ENCODE results near the gene ANKHD1. TPM values are rescaled to one million over a fixed set of nuclear protein-coding genes. Genes with fewer than 3 reads are reported as not detected.

The ANKHD1 gene
- total and polyA plus RNA-seq, 9 of the 15 experiments (the other 6 are each of a cell fraction or from before 2014, with no cell fraction given) = 38.9 to 138 (median 78.7) TPM

DNA sequence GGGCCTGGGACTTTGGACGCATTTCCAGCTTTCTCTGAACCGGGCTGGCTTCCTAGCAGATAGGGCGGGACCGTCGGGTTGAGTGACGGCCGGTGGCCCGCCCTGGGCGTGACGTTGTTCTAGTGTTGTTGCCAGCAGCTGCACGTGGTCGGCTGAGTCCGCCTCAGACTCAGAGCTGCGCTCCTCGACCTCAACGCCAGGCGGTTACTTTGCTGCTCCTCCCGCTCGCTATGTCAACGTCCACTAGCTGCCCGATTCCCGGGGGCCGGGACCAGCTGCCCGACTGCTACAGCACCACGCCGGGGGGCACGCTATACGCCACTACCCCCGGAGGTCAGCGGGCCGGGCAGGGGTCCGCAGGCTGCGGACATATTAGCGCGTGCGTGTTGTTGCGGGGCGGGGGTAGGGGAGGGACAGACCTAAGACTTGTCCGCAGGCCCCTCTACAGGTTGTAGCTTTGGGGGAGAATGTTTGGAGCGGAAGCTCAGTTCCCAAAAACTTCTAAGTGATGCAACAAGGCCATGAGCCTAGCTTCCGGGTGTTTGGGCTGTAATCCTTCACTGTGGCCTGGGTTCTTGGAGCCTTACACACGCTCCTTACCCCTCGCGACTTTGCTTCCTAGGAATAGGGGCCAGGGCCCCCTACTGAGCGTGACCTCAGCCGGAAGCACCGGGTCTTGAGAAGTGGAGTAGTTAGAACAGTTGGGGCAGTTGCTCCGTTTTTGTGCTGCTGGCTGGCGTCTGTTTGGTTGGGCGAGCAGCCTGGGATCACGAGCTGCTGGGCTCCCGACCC, 146.1 kb downstream of the ANKHD1 start, which contains the start of gene EIF4EBP3 (continued):
- TF ChIP-seq, protein P1, sequence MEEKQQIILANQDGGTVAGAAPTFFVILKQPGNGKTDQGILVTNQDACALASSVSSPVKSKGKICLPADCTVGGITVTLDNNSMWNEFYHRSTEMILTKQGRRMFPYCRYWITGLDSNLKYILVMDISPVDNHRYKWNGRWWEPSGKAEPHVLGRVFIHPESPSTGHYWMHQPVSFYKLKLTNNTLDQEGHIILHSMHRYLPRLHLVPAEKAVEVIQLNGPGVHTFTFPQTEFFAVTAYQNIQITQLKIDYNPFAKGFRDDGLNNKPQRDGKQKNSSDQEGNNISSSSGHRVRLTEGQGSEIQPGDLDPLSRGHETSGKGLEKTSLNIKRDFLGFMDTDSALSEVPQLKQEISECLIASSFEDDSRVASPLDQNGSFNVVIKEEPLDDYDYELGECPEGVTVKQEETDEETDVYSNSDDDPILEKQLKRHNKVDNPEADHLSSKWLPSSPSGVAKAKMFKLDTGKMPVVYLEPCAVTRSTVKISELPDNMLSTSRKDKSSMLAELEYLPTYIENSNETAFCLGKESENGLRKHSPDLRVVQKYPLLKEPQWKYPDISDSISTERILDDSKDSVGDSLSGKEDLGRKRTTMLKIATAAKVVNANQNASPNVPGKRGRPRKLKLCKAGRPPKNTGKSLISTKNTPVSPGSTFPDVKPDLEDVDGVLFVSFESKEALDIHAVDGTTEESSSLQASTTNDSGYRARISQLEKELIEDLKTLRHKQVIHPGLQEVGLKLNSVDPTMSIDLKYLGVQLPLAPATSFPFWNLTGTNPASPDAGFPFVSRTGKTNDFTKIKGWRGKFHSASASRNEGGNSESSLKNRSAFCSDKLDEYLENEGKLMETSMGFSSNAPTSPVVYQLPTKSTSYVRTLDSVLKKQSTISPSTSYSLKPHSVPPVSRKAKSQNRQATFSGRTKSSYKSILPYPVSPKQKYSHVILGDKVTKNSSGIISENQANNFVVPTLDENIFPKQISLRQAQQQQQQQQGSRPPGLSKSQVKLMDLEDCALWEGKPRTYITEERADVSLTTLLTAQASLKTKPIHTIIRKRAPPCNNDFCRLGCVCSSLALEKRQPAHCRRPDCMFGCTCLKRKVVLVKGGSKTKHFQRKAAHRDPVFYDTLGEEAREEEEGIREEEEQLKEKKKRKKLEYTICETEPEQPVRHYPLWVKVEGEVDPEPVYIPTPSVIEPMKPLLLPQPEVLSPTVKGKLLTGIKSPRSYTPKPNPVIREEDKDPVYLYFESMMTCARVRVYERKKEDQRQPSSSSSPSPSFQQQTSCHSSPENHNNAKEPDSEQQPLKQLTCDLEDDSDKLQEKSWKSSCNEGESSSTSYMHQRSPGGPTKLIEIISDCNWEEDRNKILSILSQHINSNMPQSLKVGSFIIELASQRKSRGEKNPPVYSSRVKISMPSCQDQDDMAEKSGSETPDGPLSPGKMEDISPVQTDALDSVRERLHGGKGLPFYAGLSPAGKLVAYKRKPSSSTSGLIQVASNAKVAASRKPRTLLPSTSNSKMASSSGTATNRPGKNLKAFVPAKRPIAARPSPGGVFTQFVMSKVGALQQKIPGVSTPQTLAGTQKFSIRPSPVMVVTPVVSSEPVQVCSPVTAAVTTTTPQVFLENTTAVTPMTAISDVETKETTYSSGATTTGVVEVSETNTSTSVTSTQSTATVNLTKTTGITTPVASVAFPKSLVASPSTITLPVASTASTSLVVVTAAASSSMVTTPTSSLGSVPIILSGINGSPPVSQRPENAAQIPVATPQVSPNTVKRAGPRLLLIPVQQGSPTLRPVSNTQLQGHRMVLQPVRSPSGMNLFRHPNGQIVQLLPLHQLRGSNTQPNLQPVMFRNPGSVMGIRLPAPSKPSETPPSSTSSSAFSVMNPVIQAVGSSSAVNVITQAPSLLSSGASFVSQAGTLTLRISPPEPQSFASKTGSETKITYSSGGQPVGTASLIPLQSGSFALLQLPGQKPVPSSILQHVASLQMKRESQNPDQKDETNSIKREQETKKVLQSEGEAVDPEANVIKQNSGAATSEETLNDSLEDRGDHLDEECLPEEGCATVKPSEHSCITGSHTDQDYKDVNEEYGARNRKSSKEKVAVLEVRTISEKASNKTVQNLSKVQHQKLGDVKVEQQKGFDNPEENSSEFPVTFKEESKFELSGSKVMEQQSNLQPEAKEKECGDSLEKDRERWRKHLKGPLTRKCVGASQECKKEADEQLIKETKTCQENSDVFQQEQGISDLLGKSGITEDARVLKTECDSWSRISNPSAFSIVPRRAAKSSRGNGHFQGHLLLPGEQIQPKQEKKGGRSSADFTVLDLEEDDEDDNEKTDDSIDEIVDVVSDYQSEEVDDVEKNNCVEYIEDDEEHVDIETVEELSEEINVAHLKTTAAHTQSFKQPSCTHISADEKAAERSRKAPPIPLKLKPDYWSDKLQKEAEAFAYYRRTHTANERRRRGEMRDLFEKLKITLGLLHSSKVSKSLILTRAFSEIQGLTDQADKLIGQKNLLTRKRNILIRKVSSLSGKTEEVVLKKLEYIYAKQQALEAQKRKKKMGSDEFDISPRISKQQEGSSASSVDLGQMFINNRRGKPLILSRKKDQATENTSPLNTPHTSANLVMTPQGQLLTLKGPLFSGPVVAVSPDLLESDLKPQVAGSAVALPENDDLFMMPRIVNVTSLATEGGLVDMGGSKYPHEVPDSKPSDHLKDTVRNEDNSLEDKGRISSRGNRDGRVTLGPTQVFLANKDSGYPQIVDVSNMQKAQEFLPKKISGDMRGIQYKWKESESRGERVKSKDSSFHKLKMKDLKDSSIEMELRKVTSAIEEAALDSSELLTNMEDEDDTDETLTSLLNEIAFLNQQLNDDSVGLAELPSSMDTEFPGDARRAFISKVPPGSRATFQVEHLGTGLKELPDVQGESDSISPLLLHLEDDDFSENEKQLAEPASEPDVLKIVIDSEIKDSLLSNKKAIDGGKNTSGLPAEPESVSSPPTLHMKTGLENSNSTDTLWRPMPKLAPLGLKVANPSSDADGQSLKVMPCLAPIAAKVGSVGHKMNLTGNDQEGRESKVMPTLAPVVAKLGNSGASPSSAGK (IDR thresholded peaks at IDR 0.05) = peak; percentile 93
- TF ChIP-seq MCM2 (IDR thresholded peaks at IDR 0.05; ENCODE audit: low read depth) (no peak), ZBTB17 (CRISPR knock-in tag; IDR thresholded peaks at IDR 0.05) (peak; percentile 26; the same call in 1 of the 2 replicates), RAD21 (CRISPR knock-in tag; conservative IDR thresholded peaks at IDR 0.05 in 1 of 2, IDR thresholded peaks at IDR 0.05 in 1 of 2) (peak; percentile 43 to 54), ZMIZ1 (IDR thresholded peaks at IDR 0.05; ENCODE audit: low read depth in 2 of 2, low read length in 2 of 2) (0 out of 4 replicates have a peak, but pooled peaks of 1 of the 2 experiments have one; percentile 40), ZBTB12 (CRISPR knock-in tag; IDR thresholded peaks at IDR 0.05) (peak; percentile 66), U2AF2 (optimal IDR thresholded peaks at IDR 0.05; ENCODE audit: low read depth, low read length) (no peak), GABPB1 (CRISPR knock-in tag; IDR thresholded peaks at IDR 0.05) (peak; percentile 69; the same call in 1 of the 2 replicates), KDM5B (IDR thresholded peaks at IDR 0.05; ENCODE audit: insufficient replicate concordance, low read depth, low read length) (peak; percentile 52), ZNF124 (CRISPR knock-in tag; IDR thresholded peaks at IDR 0.05) (no peak)
